DMS114 treated with DMSO at 0.1 percent for 48 hours (cell line): ENCODE data around the gene HS3ST4.

ENCODE experiments used
- DNase-seq: peaks from one replicate; lab custom pipeline; 2025; ENCODE audit not compliant: unreplicated experiment; lab: John Stamatoyannopoulos, UW

Gene HS3ST4

GRCh38 chr16:25823891-25824290 lies 132.1 kb downstream of the HS3ST4 start:
- no peak for DNase-seq

- no peak for DNase-seq
Observed at GRCh38 chr16:25827709-25828108, 135.9 kb downstream of the HS3ST4 start.

- DNase-seq: no peak
Observed at GRCh38 chr16:25828510-25828909, 136.8 kb downstream of the HS3ST4 start.

- no peak for DNase-seq
Observed at GRCh38 chr16:25832291-25832690, 140.5 kb downstream of the HS3ST4 start.

GRCh38 chr16:25834101-25834500 lies 142.3 kb downstream of the HS3ST4 start:
- no peak for DNase-seq

- DNase-seq: no peak
Observed at GRCh38 chr16:25835126-25835525, 143.4 kb downstream of the HS3ST4 start.

- peak; percentile 38 for DNase-seq
Observed at GRCh38 chr16:25838724-25839186, 147.0 kb downstream of the HS3ST4 start.

- DNase-seq: no peak
Observed at GRCh38 chr16:25841761-25842160, 150.0 kb downstream of the HS3ST4 start.

GRCh38 chr16:25845901-25846300 lies 154.1 kb downstream of the HS3ST4 start:
- DNase-seq: no peak

- DNase-seq: no peak
Observed at GRCh38 chr16:25854141-25854540, 162.4 kb downstream of the HS3ST4 start.

- no peak for DNase-seq
Observed at GRCh38 chr16:25855063-25855462, 163.3 kb downstream of the HS3ST4 start.

GRCh38 chr16:25855818-25856217 lies 164.1 kb downstream of the HS3ST4 start:
- DNase-seq: no peak

GRCh38 chr16:25859645-25860044 lies 167.9 kb downstream of the HS3ST4 start:
- no peak for DNase-seq

GRCh38 chr16:25867041-25867440 lies 175.3 kb downstream of the HS3ST4 start:
- no peak for DNase-seq

GRCh38 chr16:25868106-25868505 lies 176.3 kb downstream of the HS3ST4 start:
- DNase-seq: no peak

- no peak for DNase-seq
Observed at GRCh38 chr16:25868706-25869370, 177.1 kb downstream of the HS3ST4 start.

GRCh38 chr16:25872369-25873070 lies 180.8 kb downstream of the HS3ST4 start:
- DNase-seq: no peak

- DNase-seq: no peak
Observed at GRCh38 chr16:25874196-25874595, 182.4 kb downstream of the HS3ST4 start.

GRCh38 chr16:25875956-25876598 lies 184.3 kb downstream of the HS3ST4 start:
- no peak for DNase-seq

- no peak for DNase-seq
Observed at GRCh38 chr16:25877103-25877502, 185.3 kb downstream of the HS3ST4 start.

GRCh38 chr16:25886598-25886997 lies 194.8 kb downstream of the HS3ST4 start:
- no peak for DNase-seq

- DNase-seq: no peak
Observed at GRCh38 chr16:25888868-25889267, 197.1 kb downstream of the HS3ST4 start.
